K562 (cell line): ENCODE results near the gene TBXA2R. TPM values are rescaled to one million over a fixed set of nuclear protein-coding genes. Genes with fewer than 3 reads are reported as not detected.
"Not testable (repeated sequence)": the region's sequence is repeated elsewhere in the genome, so short reads cannot be mapped to it uniquely, and the experiment has no call there.

ENCODE experiments used
- ATAC-seq: fragments of 200-7000 bp; cut with Tn5 transposase; 3 replicates; pipeline ENCODE4 v1.9.1; 2020; ENCODE audit warnings: moderate library complexity
- BruUV-seq: library from RNA; stranded (reverse); fragments of 400-500 nt; replicated peaks from 2 replicates; lab custom pipeline; 2021; lab: Mats Ljungman, UMichigan
- CTCF ChIA-PET: fragments of 300-600 bp; formaldehyde crosslinking; extraction: SDS; loops from one replicate; lab custom pipeline; 2021; ENCODE audit warnings: low intra/inter-chr PET ratio; lab: Yijun Ruan, JAX
- POLR2A ChIA-PET: fragments of 300-600, 350-650 bp; sonication (Branson Sonifier 250); formaldehyde crosslinking; extraction: SDS; loops from one replicate; lab custom pipeline; 2021; ENCODE audit warnings: antibody characterized with exemption, inconsistent platforms; lab: Yijun Ruan, JAX
- DNase-seq, 4 experiments: peaks; one replicate each; pipeline versions ENCODE4 v3.0.0 to v3.0.0-alpha.2; 2011 to 2018; ENCODE audit warnings: low spot score in 3 of 4, mixed read lengths in 3 of 4; ENCODE audit errors: extremely low read depth in 1 of 4
- FAIRE-seq: peaks from 2 replicates; lab custom pipeline; 2011; peaks lifted over from hg19 to GRCh38; lab: Jason Lieb, UNC
- H2AFZ ChIP-seq: 2 replicates; pipeline ENCODE4 v1.6.0; 2011; ENCODE audit warnings: low read depth, low read length, control low read depth, inconsistent platforms
- H3K27ac ChIP-seq: fragments of 200-600 bp; 3 replicates; pipeline ENCODE4 v1.8.0; 2011; ENCODE audit warnings: low read depth, mild to moderate bottlenecking, control low read depth, inconsistent platforms, low read length, moderate library complexity, mixed read lengths; ENCODE audit errors: extremely low read depth
- H3K27me3 ChIP-seq, 2 experiments: fragments of 300-600 bp in 1 of 2; 2 replicates in 1 of 2; 3 replicates in 1 of 2; pipeline versions ENCODE4 v1.6.0 to v1.8.0; 2011; ENCODE audit warnings: inconsistent platforms in 2 of 2, low read length in 2 of 2, mild to moderate bottlenecking in 1 of 2, mixed read lengths in 1 of 2, moderate library complexity in 1 of 2; ENCODE audit not compliant: control insufficient read depth in 2 of 2, insufficient read depth in 2 of 2
- H3K36me3 ChIP-seq: fragments of 300-600 bp; 3 replicates; pipeline ENCODE4 v1.8.0; 2011; ENCODE audit warnings: mild to moderate bottlenecking, low read length, inconsistent platforms; ENCODE audit not compliant: control insufficient read depth, insufficient read depth
- H3K4me1 ChIP-seq, 2 experiments: fragments of 200-600 bp in 1 of 2; replicated peaks in 1 of 2; 2 replicates in 1 of 2; 3 replicates in 1 of 2; pipeline versions ENCODE4 v1.5.1 to v1.8.0; 2011; ENCODE audit warnings: inconsistent platforms in 2 of 2, low read length in 2 of 2, mild to moderate bottlenecking in 1 of 2, mixed read lengths in 1 of 2, moderate library complexity in 1 of 2; ENCODE audit not compliant: control insufficient read depth in 2 of 2, insufficient read depth in 2 of 2
- H3K4me2 ChIP-seq: 2 replicates; pipeline ENCODE4 v1.6.1; 2011; ENCODE audit warnings: low read length, control low read depth, inconsistent platforms, mixed read lengths; ENCODE audit not compliant: insufficient read depth
- H3K4me3 ChIP-seq: fragments of 200-600 bp; sonication (generic), shearing (Covaris generic); 2 replicates; pipeline ENCODE4 v1.5.1; 2016; ENCODE audit warnings: control low read depth, inconsistent platforms
- H3K79me2 ChIP-seq: fragments of 200-600 bp; 3 replicates; pipeline ENCODE4 v1.8.0; 2011; ENCODE audit warnings: low read length, inconsistent platforms; ENCODE audit not compliant: control insufficient read depth, insufficient read depth
- H3K9ac ChIP-seq, 2 experiments: 2 replicates each; pipeline versions ENCODE4 v1.6.0 to v1.6.1; 2011; ENCODE audit warnings: low read depth in 2 of 2, low read length in 2 of 2, control low read depth in 1 of 2, inconsistent platforms in 1 of 2, mild to moderate bottlenecking in 1 of 2, mixed read lengths in 1 of 2; ENCODE audit not compliant: insufficient read depth in 1 of 2
- H3K9me1 ChIP-seq: one replicate; pipeline ENCODE4 v1.6.0; 2011; ENCODE audit warnings: inconsistent platforms, mild to moderate bottlenecking, low read length, moderate library complexity; ENCODE audit not compliant: control insufficient read depth, insufficient read depth
- H3K9me3 ChIP-seq: replicated peaks from 2 replicates; pipeline ENCODE4 v1.5.1; 2011; ENCODE audit warnings: low read depth, low read length, inconsistent platforms; ENCODE audit not compliant: control insufficient read depth, insufficient read depth
- H4K20me1 ChIP-seq: replicated peaks from 2 replicates; pipeline ENCODE4 v1.6.1; 2011; ENCODE audit warnings: low read length, inconsistent platforms, mixed read lengths; ENCODE audit not compliant: control insufficient read depth, insufficient read depth
- POLR2G ChIP-seq: fragments of 200-400 bp; formaldehyde crosslinking; IDR thresholded peaks from 2 replicates; pipeline ENCODE4 v1.6.1; 2017; ENCODE audit warnings: low read depth, mild to moderate bottlenecking, antibody characterized with exemption, low read length, moderate library complexity
- ZSCAN32 ChIP-seq: fragments of 450-650 bp; formaldehyde crosslinking; IDR thresholded peaks from 2 replicates; pipeline ENCODE4 v1.4.0; 2020; ENCODE audit warnings: mild to moderate bottlenecking, moderate library complexity
- WGBS: fragments of 100-300 bp; shearing (Covaris generic); methylation state at CpG from one replicate; pipeline ENCODE4 v1.1.6; 2016; ENCODE audit warnings: low coverage, mixed read lengths; ENCODE audit not compliant: insufficient coverage; ENCODE audit errors: missing lambda C conversion rate; 5-methylcytosine and 5-hydroxymethylcytosine counted together
- in situ Hi-C: fragments of 300-500 bp; cut with MboI; formaldehyde crosslinking; loops from 4 replicates; pipeline ENCODE4 v1.15.0; 2018; ENCODE audit warnings: inconsistent platforms, mixed read lengths
- intact Hi-C: fragments of 100-400 bp; cut with micrococcal nuclease; formaldehyde crosslinking; loops from 2 replicates; pipeline ENCODE4 v1.14.2; 2022
- polyA plus RNA-seq, 8 experiments: library from polyadenylated mRNA; depleted of rRNA in 4 of 8; stranded (reverse) in 5 of 8; unstranded in 3 of 8; fragments of >200 nt; fragmentation: Nextera tagmentation in 2 of 8; fragmentation: Illumina TruSeq in 1 of 8; extraction: Ambion mirVana in 2 of 8; extraction: Trizol in 1 of 8; gene quantifications; 2 replicates each; pipeline versions ENCODE4 v1.2.1 to v1.2.3, GENCODE V29; 2011 to 2014; ENCODE audit warnings: inconsistent platforms in 1 of 8, missing spikeins in 1 of 8
- total RNA-seq, 7 experiments: library from RNA; depleted of rRNA in 6 of 7; stranded (reverse); fragments of >200 nt in 6 of 7; fragmentation: Illumina TruSeq in 2 of 7; extraction: Trizol in 2 of 7; gene quantifications; 2 replicates each; pipeline versions ENCODE4 v1.2.1 to v1.2.3, GENCODE V29; 2011 to 2021; ENCODE audit warnings: low replicate concordance in 1 of 7

The TBXA2R gene
- total and polyA plus RNA-seq, 9 of the 15 experiments (the other 6 are each of a cell fraction or from before 2014, with no cell fraction given), result 1.5 to 24.0 (median 2.8) TPM

DNA sequence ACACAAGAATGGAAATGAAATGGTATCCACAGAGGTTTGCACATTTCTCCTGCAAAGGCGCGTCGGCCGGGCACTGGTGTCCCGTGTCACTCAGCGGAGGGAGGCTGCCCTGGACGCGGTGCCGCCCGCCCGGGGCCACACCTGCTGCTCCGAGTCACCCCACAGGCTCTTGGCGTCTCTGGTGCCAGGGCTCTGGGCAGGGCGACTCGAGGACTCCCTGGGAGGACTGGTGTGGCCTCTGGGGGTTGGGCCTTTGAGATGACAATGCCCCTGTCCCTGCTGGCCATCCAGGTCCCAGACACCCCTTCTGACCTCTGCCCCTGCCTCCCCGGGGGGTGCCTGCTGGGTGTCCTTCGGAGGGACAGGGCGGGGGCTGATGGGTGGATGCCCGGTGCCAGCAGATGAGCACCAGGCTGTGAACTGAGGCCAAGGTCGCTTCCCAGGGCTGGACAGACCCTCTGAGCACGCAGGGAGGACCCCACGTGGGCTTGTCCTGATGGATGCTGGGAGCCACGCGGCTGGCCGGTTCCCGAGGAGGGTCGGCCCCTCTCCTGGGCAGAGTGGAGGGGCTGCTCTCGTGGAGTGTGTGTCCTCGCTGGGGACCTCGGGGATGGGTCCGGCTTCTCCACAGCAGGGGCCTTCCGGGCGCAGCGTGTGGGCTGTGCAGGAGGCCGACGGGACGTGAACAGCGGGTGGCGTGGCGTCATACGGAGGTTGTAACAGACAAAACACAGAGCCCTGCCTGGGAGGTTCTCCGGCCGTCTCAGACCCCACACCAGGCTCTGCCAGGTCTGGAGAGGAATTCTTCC lies 24.6 kb upstream of the TBXA2R start:
- H3K4me1 ChIP-seq, result peaks cover 0 to 52% of the 10 kb centered on the region in 2 experiments; a peak in 2 of 5 replicates
- peaks cover 4% of the 10 kb centered on the region for H3K79me2 ChIP-seq
- H3K36me3 ChIP-seq, result peaks cover 21% of the 10 kb centered on the region; the same call in 1 of the 3 replicates
- peak overlapping the region in 1 of 2 experiments; percentile 35; a peak in 1 of 4 replicates for H3K9ac ChIP-seq
- no TSS peak for BruUV-seq
- ATAC-seq (no peak), DNase-seq (no peak)
- no peak overlapping the region for H3K4me2 ChIP-seq
- H3K27me3 ChIP-seq, result no peaks in the 10 kb centered on the region
- no peaks in the 10 kb centered on the region for H3K9me3 ChIP-seq
- H2AFZ ChIP-seq, result no peak overlapping the region
- POLR2A ChIA-PET, result interaction anchor here (1.0 kb wide), 1 partner anchor 10 kb away, joined by 3 read pairs; no protein-coding TSS in a partner anchor
- peaks cover 4% of the 10 kb centered on the region; the same call in 1 of the 2 replicates for H4K20me1 ChIP-seq
- intact Hi-C loops, result no loop called here
- CTCF ChIA-PET, result no interaction called here
- TF ChIP-seq POLR2G, result peak; percentile 41; the same call in 1 of the 2 replicates
- TF ChIP-seq ZSCAN32 (CRISPR knock-in tag), result no peak
- TF ChIP-seq, all 486 proteins: peak for 1
- Histone ChIP-seq H3K9me1 (no peaks in the 10 kb centered on the region), H3K4me3 (no peak overlapping the region), H3K27ac (no peak overlapping the region)
- in situ Hi-C loops, result no loop called here
- 87% methylated on average over 32 of the region's 43 CpGs for WGBS
- FAIRE-seq, result no peak

- in situ Hi-C loops, DNase-seq, POLR2A ChIA-PET, intact Hi-C loops, H3K4me3 ChIP-seq, BruUV-seq, H2AFZ ChIP-seq, H3K4me2 ChIP-seq, H3K9me1 ChIP-seq, H3K27ac ChIP-seq, H3K27me3 ChIP-seq, H3K9me3 ChIP-seq, ATAC-seq, CTCF ChIA-PET, FAIRE-seq, H3K9ac ChIP-seq: not testable (repeated sequence)
- Histone ChIP-seq H3K4me1 (peaks cover 0 to 54% of the 10 kb centered on the region in 2 experiments; a peak in 3 of 5 replicates), H3K79me2 (peaks cover 28% of the 10 kb centered on the region), H3K36me3 (peaks cover 27% of the 10 kb centered on the region; the same call in 1 of the 3 replicates), H4K20me1 (peaks cover 11% of the 10 kb centered on the region; the same call in 1 of the 2 replicates)
- WGBS, result 38% methylated on average over 8 of the region's 9 CpGs
These were observed 22.1 kb upstream of the TBXA2R start for GRCh38 chr19:3628766-3629165.
